Measurements from ENCODE around the gene EEF1G.
"Not testable (repeated sequence)": the region's sequence is repeated elsewhere in the genome, so short reads cannot be mapped to it uniquely, and the experiment has no call there.

Gene EEF1G

GRCh38 chr11:62555464-62556107, 18.1 kb downstream of the EEF1G start:
- DNase-seq (ENCODE audit: low spot score), result no peak

GRCh38 chr11:62554387-62555167, 19.1 kb downstream of the EEF1G start:
- DNase-seq (ENCODE audit: low spot score), result no peak

- peak; percentile 85 for DNase-seq (ENCODE audit: low spot score)
These were observed 19.8 kb downstream of the EEF1G start for GRCh38 chr11:62553839-62554361.

GRCh38 chr11:62553080-62553838, 20.4 kb downstream of the EEF1G start:
- peak; percentile 93 for DNase-seq (ENCODE audit: low spot score)

- no peak for DNase-seq (ENCODE audit: low spot score)
These were observed 21.1 kb downstream of the EEF1G start for GRCh38 chr11:62552485-62553079.

GRCh38 chr11:62550478-62550877, 23.2 kb downstream of the EEF1G start:
- DNase-seq (ENCODE audit: low spot score), result not testable (repeated sequence)

- no peak for DNase-seq (ENCODE audit: low spot score)
These were observed 25.0 kb downstream of the EEF1G start for GRCh38 chr11:62548545-62549335.

GRCh38 chr11:62547691-62548281, 25.9 kb downstream of the EEF1G start:
- no peak for DNase-seq (ENCODE audit: low spot score)

GRCh38 chr11:62546929-62547625, 26.6 kb downstream of the EEF1G start:
- peak; percentile 48 for DNase-seq (ENCODE audit: low spot score)

GRCh38 chr11:62546244-62546928, 27.3 kb downstream of the EEF1G start, which contains the start of gene AHNAK:
AHNAK (minus strand) TSS chr11:62546806; CDS start chr11:62536098, 10,708 bp downstream.
- DNase-seq (ENCODE audit: low spot score), result no peak

- DNase-seq (ENCODE audit: low spot score), result peak; percentile 92
These were observed 28.1 kb downstream of the EEF1G start for GRCh38 chr11:62545437-62546243.

- DNase-seq (ENCODE audit: low spot score), result peak; percentile 46
These were observed 28.9 kb downstream of the EEF1G start for GRCh38 chr11:62544581-62545436.

- no peak for DNase-seq (ENCODE audit: low spot score)
These were observed 29.8 kb downstream of the EEF1G start for GRCh38 chr11:62543680-62544444.

- peak; percentile 83 for DNase-seq (ENCODE audit: low spot score)
These were observed 30.7 kb downstream of the EEF1G start for GRCh38 chr11:62542750-62543567.

GRCh38 chr11:62542111-62542745, 31.5 kb downstream of the EEF1G start:
- no peak for DNase-seq (ENCODE audit: low spot score)
